Right ventricle myocardium inferior (tissue), 1 donor: Measurements from ENCODE around the gene CSNK1G1. TPM values are rescaled to one million over a fixed set of nuclear protein-coding genes. Genes with fewer than 3 reads are reported as not detected.
A peak's percentile ranks its signal among the peaks of the same experiment; 100 is the strongest.

Experiments
- ATAC-seq: fragments of 200-7000 bp; cut with Tn5 transposase; one replicate; pipeline ENCODE4 v1.9.1; 2020; ENCODE audit warnings: mild to moderate bottlenecking, moderate library complexity
- DNase-seq: peaks from one replicate; pipeline ENCODE4 v3.0.0; 2021; ENCODE audit errors: missing footprints
- intact Hi-C: fragments of 100-400 bp; cut with DNase I; formaldehyde crosslinking; loops from one replicate; pipeline ENCODE4 v1.11.0; 2022
- total RNA-seq: library from RNA; stranded (reverse); fragmentation: NEBNext Ultra II Directional; extraction: Animal tissue kit (Norgen Biotek cat#: 25700); gene quantifications from one replicate; pipeline ENCODE4 v1.2.1, GENCODE V29; 2021
- donor health status: DM: no; HTN: yes; CAD: no; lungs with severe emphysema.

Gene CSNK1G1
- total RNA-seq, 1 donor from 2014 or later, result 5.5 TPM

DNA sequence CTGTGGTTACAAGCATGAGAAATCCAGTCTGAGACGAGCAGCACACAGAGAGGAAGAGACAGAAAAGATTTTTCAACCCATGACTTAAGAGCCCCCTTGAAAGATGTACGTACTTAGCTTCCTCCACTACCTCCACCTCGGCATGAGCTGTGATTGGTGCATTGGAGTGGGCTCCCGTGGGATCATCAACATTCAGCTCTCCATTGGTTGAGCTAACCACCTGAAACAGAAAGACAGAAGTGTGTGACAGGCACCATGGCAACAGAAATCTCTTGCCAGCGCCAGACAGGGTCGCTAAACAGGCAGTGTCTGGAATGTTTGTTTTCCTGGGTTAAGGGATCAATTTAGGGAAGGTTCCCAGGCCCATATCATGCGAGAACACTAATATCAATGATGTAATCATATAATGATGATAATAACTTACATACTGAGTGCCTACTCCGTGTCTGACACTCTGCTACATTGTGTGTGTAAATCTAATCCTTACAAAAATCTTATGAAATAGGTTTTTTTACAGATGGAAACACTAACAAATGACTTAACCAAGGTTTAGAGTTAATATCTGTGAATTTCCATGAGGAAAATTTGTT is 175.6 kb downstream of the CSNK1G1 start:
- DNase-seq, result no peak
- no peak for ATAC-seq
- intact Hi-C loops, result no loop called here

DNA sequence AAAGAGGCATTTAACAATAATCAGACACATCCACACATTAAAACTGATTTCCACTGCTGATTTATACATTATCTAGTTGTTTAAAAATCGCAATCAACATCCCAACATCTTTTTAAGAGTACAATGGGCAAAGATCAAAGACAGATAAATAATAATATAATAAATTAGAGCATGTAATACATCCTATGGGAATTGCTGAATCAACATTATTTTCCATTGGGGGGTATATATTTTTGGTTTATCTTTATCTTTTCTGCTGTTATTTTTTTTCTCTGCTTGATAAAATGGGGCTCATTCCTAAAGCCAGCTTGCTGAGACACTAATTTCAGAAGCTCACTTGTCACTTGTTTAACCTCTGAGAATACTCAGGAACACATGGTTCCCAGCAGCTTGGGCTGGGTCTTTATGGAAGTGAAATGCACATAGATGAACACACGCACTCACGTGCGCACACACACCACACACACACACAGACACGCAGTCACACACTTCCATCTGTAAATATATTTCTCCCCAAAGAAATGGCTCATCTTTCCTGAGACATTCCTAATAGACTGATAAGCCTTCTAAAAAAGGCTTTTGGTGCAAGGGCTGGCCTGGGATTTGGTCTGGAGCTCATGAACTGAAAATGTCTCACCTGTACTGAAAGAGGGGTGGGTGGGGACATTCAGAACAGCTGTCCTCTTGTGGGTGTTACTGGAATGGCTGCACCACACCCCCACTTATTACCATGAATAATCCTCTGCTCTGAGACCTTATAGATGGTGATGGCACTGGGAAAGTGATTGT is 189.7 kb downstream of the CSNK1G1 start:
- no peak for ATAC-seq
- intact Hi-C loops, result loop anchor here (10.0 kb wide), 1 partner anchor 189 kb away; the partner anchor contains the start of gene CSNK1G1
- DNase-seq, result no peak

DNA sequence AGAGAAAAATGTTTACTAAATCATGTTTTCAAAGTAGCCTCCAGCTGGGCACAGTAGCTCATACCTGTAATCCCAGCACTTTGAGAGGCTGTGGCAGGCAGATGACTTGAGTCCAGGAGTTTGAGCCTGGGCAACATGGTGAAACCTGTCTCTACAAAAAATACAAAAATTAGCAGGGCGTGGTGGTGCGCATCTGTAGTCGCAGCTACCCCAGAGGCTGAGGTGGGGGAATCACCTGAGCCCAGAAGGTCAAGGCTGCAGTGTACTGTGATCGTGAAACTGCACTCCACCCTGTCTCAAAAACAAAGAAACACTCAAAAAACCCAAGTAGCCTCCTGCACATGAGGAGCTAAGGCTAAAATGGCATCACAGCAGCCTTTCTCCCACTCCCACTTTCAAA is 191.5 kb downstream of the CSNK1G1 start:
- DNase-seq (no peak), ATAC-seq (no peak)
- intact Hi-C loops, result loop anchor here (10.0 kb wide), 1 partner anchor 190 kb away; the partner anchor contains the start of gene CSNK1G1

DNA sequence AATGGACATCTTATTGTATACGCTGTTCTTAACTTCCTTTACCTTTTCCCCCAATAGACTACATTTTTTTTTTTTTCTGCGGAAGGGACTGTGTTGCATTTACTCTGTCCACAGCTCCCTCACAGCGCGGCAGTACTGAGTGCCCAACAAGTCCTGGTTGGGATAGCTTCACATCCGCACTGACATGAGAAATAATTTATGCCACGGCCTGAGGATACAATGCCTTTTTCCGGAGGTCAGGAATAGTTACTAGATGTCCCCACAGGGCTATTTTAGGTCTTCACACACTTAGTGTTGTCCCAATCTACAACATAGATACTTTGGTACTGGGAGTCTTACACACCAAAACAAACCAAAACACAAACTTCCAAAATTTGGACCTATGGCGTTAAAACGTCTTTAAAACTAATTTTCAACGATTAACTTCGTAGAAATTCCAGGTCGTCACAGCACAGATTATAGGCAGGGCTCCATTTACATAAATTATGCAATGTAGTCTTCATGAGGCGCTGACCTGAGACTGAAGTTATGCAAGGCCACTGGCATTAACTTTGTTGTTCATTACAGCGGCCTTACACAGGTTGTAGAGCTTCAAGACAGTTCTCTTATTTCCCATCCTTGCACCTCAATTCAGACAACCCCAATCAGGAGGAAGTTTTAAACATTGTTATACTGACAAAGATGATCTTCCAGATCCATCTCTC is 192.2 kb downstream of the CSNK1G1 start:
- ATAC-seq (peak; percentile 18), DNase-seq (no peak)
- intact Hi-C loops, result loop anchor here (10.0 kb wide), 1 partner anchor 191 kb away; the partner anchor contains the start of gene CSNK1G1

DNA sequence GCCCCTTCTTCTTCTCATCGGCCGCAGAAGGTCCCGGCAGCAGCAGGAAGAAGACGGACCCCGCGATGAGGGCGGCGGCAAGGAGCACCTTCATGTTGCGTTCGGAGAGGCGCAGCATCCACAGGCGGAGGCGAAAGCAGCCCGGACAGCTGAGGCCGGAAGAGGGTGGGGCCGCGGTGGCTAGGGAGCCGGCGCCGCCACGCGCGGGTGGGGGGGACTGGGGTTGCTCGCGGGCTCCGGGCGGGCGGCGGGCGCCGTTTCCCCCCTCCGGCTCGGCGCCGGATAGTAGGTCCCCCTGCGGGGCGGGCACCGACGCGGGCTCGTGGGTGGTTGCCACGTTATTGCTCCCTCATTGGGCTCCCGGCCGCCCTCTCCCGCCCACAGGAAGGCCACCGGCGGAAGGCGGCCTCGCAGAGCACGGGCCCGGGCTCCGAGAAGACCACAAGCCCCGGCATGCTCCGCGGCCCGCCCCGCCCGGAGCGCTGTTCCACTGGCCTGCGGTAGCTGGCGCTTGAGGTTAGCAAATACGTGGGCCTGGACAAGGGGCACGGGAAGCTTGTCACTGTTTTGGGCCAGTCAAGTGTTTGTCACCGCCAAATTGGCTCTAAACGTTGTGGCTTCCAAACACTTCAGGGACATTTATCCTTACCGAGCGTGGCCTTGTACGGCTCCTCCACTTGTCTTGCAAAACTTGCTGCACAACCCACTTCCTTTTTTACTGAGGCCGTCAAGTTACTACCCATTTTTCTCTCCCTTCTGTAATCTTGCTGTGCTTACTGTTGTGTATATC is 192.9 kb downstream of the CSNK1G1 start, which contains the start of gene PPIB:
TSS of gene PPIB (minus strand) at position 154 of the 790 bp plus-strand sequence. CDS start at position 118, 36 bp downstream.
- DNase-seq (peak; percentile 99), ATAC-seq (peak; percentile 97)
- intact Hi-C loops, result loop anchor here (10.0 kb wide), 1 partner anchor 192 kb away; the partner anchor contains the start of gene CSNK1G1

DNA sequence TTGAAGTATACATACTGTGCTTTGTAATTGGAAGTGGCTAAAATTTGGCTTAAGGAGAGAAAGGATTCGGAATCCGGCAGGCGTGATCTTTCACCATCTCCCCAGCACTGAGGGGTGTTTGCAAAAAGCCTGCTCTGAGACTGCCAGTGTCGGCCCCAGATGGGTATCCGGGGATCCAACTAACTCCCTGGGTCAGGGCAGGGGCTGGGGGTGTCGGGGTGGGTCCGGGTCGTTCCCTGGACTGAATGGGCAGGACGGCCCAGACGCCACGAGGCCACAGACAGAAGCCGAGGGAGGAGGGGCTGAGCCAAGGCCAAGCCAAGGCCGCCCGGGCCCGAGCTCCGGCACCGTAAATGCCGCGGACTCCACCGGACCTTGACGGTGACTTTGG is 193.5 kb downstream of the CSNK1G1 start:
- ATAC-seq (peak; percentile 38), DNase-seq (no peak)
- intact Hi-C loops, result loop anchor here (10.0 kb wide), 1 partner anchor 192 kb away; the partner anchor contains the start of gene CSNK1G1

DNA sequence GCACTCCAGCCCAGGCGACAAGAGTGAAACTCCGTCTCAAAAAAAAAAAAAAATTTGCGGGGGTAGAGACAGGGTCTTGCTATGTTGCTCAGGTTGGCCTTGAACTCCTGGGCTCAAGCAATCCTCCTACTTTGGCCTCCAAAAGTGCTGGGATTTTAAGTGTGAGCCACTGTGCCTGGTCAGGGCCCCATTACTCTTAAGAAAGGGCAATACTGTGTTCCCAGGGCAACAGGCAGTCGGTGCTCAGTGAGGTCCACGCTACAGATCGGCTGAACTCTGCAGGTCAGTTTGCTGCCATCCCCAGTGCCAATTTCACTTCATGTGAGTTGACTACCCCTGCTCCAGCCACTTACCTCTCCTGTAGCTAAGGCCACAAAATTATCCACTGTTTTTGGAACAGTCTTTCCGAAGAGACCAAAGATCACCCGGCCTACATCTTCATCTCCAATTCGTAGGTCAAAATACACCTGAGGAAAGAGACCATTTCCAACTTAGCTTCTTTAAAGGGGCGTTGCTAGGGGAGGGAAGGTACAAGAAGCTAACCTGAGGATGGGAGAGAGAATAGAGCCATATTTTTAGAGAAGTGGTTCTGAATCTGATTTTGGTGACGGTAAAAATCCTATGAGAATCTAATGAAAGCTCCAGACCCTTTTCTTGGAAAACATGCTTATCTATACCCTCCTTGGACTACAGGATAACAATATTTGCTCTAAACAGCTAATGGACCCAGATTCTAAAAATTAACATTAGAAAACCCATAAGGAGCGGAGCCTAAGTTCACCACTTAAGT is 194.1 kb downstream of the CSNK1G1 start:
- ATAC-seq (no peak), DNase-seq (no peak)
- intact Hi-C loops, result loop anchor here (10.0 kb wide), 1 partner anchor 193 kb away; the partner anchor contains the start of gene CSNK1G1

DNA sequence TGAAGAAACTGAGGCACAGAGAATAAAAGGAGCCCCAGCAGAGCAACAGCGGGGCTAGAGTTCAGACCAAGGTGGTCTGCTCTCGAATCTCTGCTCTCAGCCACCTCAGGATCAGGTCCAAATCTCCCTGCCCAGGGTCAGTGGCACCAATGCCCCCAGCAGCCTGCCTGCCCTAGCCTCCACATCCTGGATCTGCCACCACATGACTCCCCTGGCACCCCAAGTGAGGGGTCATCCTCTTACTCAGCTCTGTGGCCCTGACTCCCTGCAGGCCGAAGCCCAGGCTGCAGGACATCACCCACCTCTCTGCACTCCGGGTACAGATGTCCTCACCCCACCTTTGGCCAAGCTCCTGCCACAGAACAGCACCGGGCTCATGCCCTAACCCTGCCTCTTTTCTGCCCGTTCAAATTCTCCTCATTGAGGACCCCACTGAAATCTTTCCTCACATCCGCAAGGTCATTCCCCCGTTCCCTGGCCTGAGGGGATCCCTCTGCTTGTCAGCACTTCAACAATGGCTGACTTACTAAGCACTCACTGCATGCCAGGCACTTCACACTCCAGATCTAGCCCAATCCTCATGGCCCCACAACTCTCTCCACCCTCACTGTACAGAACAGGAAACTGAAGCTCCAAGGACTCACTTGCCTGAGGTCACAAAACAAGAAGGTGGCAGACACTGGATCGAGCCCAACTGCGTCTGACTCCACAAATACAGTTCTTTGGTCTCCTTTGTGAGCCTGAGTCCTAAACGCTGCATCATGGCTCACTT is 197.4 kb downstream of the CSNK1G1 start:
- ATAC-seq (no peak), DNase-seq (no peak)
- intact Hi-C loops, result loop anchor here (10.0 kb wide), 1 partner anchor 404 kb away; no protein-coding TSS in a partner anchor

DNA sequence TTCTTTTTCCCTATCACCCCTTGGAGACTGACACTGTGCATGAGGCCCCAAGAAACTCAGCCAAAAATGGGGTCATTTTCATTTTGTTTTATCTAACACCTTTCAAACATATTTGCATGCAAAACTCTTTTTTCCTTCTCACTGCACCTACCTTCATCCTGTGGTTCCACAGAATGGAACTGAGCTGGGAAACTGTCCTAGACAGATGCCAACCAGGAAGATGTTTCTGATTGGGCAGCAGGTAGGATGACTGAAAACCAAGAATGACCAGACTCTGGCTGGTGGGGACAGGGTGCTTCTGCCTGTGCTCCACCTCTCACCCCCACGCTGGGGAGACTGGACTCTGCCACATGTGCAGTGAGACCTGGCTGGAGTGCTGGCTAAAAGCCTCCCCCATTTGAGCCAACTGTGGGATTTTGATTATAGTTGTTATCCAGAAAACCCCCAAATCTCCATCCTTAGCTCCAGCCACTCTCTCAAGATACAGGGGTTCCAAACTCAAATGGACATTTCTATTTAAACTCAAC is 198.3 kb downstream of the CSNK1G1 start:
- ATAC-seq (no peak), DNase-seq (no peak)
- intact Hi-C loops, result loop anchor here (10.0 kb wide), 1 partner anchor 403 kb away; no protein-coding TSS in a partner anchor

DNA sequence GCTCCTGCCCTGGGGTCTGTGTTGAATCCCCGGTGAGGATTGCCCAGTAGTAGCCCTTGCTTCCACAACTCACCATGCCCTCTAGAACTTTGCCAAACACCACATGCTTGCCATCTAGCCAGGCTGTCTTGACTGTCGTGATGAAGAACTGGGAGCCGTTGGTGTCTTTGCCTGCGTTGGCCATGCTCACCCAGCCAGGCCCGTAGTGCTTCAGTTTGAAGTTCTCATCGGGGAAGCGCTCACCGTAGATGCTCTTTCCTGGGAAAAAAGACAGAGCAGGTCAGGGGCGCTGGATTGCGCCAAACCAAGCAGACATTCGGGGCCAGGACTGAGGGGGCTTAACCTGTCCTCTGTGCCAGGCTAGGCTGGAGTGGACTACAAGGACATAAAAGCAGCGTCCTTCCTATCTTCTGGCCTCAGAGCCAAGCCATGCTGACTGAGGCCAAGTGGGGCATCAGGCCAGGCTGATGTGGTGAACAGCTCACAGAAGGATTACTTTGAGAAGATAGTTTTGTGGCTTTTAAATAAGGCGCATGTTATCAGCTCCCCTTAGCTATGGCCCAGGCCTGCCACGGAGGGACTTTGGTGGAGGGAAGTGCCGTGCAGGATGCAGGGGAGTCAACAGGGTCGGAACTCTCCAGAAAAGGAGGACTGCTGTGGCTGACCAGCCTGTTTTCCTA is 199.2 kb downstream of the CSNK1G1 start:
- ATAC-seq (no peak), DNase-seq (no peak)
- intact Hi-C loops, result loop anchor here (10.0 kb wide), 1 partner anchor 402 kb away; no protein-coding TSS in a partner anchor

DNA sequence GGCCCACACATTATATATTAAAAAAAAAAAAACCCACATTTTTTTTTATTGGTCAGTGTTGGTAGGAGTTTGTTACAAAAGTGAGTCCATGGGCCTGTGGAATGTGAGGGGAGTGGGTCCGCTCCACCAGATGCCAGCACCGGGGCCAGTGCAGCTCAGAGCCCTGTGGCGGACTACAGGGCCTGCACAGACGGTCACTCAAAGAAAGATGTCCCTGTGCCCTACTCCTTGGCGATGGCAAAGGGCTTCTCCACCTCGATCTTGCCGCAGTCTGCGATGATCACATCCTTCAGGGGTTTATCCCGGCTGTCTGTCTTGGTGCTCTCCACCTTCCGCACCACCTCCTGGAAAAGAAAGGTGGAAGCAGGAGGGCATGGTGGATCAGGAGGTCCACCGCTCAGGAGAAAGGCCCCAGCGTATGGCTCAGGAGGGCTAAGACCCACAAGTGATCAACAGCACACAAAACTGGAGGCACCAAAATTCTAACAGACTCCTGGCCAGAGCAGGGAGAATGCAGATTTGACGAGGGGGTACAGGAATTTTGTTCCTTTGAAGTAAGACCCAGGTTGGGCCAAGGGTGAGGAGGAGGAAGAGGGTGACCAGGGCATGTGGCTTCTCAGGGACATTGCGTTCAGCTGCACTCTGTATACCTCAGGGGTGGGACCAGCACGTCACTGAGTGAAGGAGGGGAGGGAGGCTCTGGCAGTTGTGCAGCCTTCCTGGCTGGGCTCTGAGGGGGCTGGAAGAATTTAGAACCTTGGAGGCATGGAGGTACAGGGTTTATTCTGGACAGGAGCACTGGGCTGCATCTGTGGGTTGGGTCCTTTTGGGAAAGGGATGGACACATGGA is 199.9 kb downstream of the CSNK1G1 start:
- intact Hi-C loops, result loop anchor here (10.0 kb wide), 1 partner anchor 401 kb away; no protein-coding TSS in a partner anchor
- DNase-seq, result no peak
- no peak for ATAC-seq

DNA sequence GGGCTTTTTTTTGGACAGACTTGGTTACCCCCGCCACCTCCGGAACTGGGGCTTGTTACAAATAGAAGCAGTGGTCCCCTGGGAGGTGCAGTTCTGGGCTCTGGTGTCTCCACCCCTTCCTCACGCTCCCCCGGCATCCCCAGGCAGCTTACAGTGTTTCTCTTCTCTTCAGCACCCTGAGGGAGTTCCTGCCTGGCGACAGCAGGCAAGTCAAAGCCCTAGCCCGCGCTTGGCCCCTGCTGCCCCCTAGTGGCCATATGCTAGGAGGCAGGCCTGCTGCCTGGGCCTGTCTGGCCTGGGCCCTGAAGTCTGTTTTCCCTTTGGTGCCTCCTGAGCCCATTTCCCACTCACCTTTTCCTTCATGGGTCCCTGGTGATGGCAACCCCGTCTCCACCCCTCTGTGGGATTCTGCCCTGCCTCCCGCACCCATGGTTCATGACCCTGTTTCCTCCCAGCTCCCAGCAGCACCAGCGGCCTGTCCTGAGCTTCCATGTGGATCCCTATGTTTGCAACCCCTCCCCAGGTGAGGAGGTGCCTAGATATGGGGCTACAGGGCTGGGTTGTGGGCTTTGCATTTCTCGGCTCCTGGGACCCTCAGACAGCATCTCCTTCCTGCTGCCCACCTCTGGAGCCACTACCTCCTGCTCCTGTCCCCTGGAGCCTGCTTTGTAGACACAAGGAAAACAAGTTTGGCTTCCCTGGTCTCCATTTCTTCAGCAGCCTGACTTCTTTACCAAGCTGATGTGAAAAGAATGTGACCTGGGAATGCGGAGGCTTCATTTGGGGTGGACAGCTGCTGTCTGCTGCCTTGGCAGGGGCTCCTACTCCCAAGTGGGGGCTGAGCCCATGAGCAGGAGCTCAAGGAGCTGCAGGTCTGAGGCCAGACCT is 202.2 kb downstream of the CSNK1G1 start:
- intact Hi-C loops, result loop anchor here (5.0 to 10.0 kb wide), 3 partner anchors 41 to 399 kb away; partner anchors contain the start of gene CIAO2A
- ATAC-seq, result peak; percentile 84

DNA sequence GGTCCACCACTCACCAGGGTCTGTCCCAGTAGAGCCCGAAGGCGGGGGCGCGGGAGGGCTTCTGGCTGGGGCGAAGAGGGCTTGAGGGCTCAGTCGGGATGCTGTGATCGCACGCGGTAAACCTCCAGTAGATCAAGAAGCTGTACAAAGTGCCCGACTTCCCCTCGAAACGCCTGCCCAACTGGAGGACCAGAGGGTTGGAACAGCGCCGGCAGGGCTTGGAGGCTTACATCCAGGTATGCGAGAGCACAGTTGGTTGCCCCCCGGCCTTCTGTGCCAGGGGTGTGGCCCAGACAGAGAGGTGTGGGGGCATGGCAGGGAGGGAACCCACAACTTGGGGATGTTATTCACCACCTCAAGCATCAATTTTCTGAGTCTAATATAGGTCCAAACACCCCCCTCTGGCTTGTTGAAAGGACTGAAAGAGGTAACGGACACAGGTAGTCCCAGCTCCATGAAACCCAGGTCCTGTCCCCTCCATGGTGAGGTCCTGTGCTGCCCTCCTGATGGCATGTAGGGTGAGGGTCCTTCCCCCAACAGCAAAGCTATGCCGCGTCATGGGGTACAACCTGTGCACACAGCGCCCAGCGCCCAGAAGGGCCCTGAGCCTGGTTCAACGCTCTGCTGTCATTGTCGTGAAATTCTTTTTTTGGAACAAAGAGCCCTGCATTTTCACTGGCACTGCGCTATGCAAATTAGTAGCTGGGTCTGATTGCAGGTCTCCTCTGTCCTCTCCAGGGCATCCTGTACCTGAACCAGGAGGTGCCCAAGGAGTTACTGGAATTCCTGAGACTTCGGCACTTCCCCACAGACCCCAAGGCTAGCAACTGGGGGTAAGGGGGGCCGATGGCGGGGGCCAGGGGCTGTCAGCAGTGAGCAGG is 203.2 kb downstream of the CSNK1G1 start:
- no peak for ATAC-seq
- no peak for DNase-seq
- intact Hi-C loops, result loop anchor here (5.0 to 10.0 kb wide), 3 partner anchors 40 to 398 kb away; partner anchors contain the start of gene CIAO2A

More for the DNA sequence above, 202.2 kb downstream of the CSNK1G1 start:
- peak; percentile 95 for DNase-seq
